Placental pericyte (primary cell): Measurements from ENCODE around the gene MAP1B. TPM values are rescaled to one million over a fixed set of nuclear protein-coding genes. Genes with fewer than 3 reads are reported as not detected.

ENCODE experiments used
- small RNA-seq: library from RNA; depleted of rRNA; stranded (forward); fragments of <200 nt; gene quantifications from one replicate; pipeline ENCODE3, GENCODE V24; 2012; ENCODE audit warnings: low replicate concordance
- total RNA-seq: library from RNA; depleted of rRNA; stranded (reverse); fragments of >200 nt; gene quantifications from 2 replicates; pipeline ENCODE4 v1.2.3, GENCODE V29; 2012

Gene MAP1B
- total RNA-seq: 164 and 181 TPM in 2 replicates

DNA sequence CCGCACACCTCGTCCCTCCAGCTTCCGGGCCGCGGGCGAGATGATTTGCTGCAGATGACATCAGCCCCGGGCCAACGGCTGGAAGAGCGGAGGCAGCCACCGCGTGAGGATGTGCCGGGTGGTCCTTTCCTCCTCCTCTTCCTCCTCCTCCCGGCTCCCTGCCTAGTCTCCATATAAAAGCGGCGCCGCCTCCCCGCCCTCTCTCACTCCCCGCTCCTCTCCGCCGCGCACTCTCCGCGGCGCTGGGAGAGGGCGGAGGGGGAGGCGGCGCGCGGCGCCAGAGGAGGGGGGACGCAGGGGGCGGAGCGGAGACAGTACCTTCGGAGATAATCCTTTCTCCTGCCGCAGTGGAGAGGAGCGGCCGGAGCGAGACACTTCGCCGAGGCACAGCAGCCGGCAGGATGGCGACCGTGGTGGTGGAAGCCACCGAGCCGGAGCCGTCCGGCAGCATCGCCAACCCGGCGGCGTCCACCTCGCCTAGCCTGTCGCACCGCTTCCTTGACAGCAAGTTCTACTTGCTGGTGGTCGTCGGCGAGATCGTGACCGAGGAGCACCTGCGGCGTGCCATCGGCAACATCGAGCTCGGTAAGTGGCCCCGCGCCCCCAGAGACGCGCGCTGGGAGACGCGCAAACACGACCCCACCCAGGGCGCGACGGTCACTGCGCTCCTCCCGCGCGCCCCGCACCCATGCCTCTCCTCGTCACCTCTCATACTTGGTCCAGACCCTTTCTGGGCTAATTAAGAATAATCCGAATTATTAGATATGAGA is at the start of gene MAP1B:
TSS of gene MAP1B (plus strand) at position 345 of the 770 bp plus-strand sequence. CDS start at position 402, 57 bp downstream.

Small RNA genes within 50 kb of the gene (small RNA-seq; reads per million reads assigned to genes)
- 0.65 reads per million, percentile 28 among the genes with 10 or more reads in this experiment for gene MIR4803

Other genes starting within 250 kb of the MAP1B start
- gene MRPS27, start 212.8 kb downstream of the MAP1B start, total RNA-seq: 85.8 and 94.8 TPM in 2 replicates
- 9.0 and 10.2 TPM in 2 replicates for gene PTCD2, start 212.9 kb downstream of the MAP1B start, total RNA-seq